NT2/D1 (cell line): ENCODE measurements around the gene EFCAB5.
"Not testable (repeated sequence)": the region's sequence is repeated elsewhere in the genome, so short reads cannot be mapped to it uniquely, and the experiment has no call there.

Experiments used
- DNase-seq: peaks from one replicate; pipeline ENCODE4 v3.0.0-alpha.2; 2011; ENCODE audit warnings: low read depth, low spot score
- H3K27me3 ChIP-seq: 2 replicates; pipeline ENCODE4 v1.6.0; 2011; ENCODE audit warnings: mild to moderate bottlenecking; ENCODE audit not compliant: insufficient read length, insufficient read depth
- H3K36me3 ChIP-seq: 2 replicates; pipeline ENCODE4 v1.6.1; 2011; ENCODE audit warnings: mild to moderate bottlenecking, low read length, mixed read lengths; ENCODE audit not compliant: insufficient read depth, insufficient read length
- H3K4me1 ChIP-seq: 2 replicates; pipeline ENCODE4 v1.5.1; 2011; ENCODE audit not compliant: insufficient read depth, insufficient read length
- H3K4me3 ChIP-seq: 2 replicates; pipeline ENCODE4 v1.5.1; 2011; ENCODE audit warnings: low read depth; ENCODE audit not compliant: insufficient read length
- H3K9ac ChIP-seq: 2 replicates; pipeline ENCODE4 v1.6.0; 2011; ENCODE audit warnings: low read depth; ENCODE audit not compliant: insufficient read length
- H3K9me3 ChIP-seq: 2 replicates; pipeline ENCODE4 v1.5.1; 2011; ENCODE audit warnings: mild to moderate bottlenecking, low read length; ENCODE audit not compliant: insufficient read depth
- SUZ12 ChIP-seq: IDR thresholded peaks from 2 replicates; pipeline ENCODE4 v1.6.1; 2011; ENCODE audit not compliant: insufficient read length, insufficient read depth; ENCODE audit errors: extremely low read depth
- YY1 ChIP-seq: IDR thresholded peaks from 2 replicates; pipeline ENCODE4 v1.6.1; 2011; ENCODE audit not compliant: insufficient read length, insufficient read depth
- ZNF274 ChIP-seq: IDR thresholded peaks from 2 replicates; pipeline ENCODE4 v1.6.1; 2011; ENCODE audit warnings: mild to moderate bottlenecking, low read depth, low read length

Gene EFCAB5

GRCh38 chr17:30124273-30124796, 182.9 kb downstream of the EFCAB5 start:
- no peak overlapping the region for H3K4me3 ChIP-seq
- no peak overlapping the region for H3K9ac ChIP-seq
- H3K4me1 ChIP-seq, result no peaks in the 10 kb centered on the region
- H3K36me3 ChIP-seq, result peaks cover 44% of the 10 kb centered on the region
- no peaks in the 10 kb centered on the region for H3K27me3 ChIP-seq
- TF ChIP-seq YY1, result no peak
- TF ChIP-seq SUZ12, result no peak
- TF ChIP-seq ZNF274, result no peak
- no peak for DNase-seq
- H3K9me3 ChIP-seq, result no peaks in the 10 kb centered on the region

- no peak for TF ChIP-seq SUZ12
- TF ChIP-seq YY1, result no peak
- TF ChIP-seq ZNF274, result no peak
- H3K36me3 ChIP-seq, result peaks cover 51% of the 10 kb centered on the region
- no peak for DNase-seq
Measured at GRCh38 chr17:30130121-30130520, 188.7 kb downstream of the EFCAB5 start.

DNA sequence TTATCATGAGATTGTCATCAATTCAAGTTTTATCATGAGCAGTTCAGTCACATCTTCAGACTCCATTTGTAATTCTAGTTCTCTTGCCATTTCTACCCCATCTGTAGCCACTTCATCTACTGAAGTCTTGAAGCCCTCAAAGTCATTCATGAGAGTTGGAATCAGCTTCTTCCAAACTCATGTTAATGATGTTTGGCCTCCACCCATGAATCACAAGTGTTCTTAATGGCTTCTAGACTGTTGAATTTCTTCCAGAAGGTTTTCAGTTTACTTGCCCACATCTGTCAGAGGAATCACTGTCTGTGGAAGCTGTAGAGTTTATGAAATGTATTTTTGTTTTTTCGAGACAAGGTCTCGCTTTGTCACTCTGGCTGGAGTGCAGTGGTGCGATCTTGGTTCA, 191.2 kb downstream of the EFCAB5 start:
- Histone ChIP-seq H3K36me3 (peaks cover 49% of the 10 kb centered on the region), H3K27me3 (no peaks in the 10 kb centered on the region), H3K9ac (no peak overlapping the region), H3K9me3 (no peaks in the 10 kb centered on the region), H3K4me3 (no peak overlapping the region), H3K4me1 (no peaks in the 10 kb centered on the region)
- no peak for DNase-seq
- TF ChIP-seq ZNF274 (no peak), SUZ12 (no peak), YY1 (no peak)

More at GRCh38 chr17:30130121-30130520, 188.7 kb downstream of the EFCAB5 start:
- H3K4me3 ChIP-seq, result no peak overlapping the region
- H3K4me1 ChIP-seq, result no peaks in the 10 kb centered on the region
- H3K9ac ChIP-seq, result no peak overlapping the region
- no peaks in the 10 kb centered on the region for H3K27me3 ChIP-seq
- no peaks in the 10 kb centered on the region for H3K9me3 ChIP-seq

DNA sequence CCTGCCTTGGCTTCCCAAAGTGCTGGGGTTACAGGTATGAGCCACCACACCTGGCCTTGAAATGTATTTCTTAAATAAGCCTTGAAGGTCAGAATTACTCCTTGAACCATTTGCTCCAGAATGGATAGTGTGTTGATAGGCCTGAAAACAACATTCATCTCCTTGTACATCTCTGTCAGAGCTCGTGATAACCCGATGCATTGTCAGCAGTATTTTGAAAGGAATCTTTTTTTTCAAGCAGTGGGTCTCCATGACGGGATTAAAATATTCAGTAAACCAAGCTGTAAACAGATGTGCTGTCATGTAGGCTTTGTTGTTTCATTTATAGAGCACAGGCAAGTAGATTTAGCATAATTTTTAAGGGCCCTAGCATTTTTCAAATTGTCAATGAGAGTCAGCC, 191.8 kb downstream of the EFCAB5 start:
- no peak overlapping the region for H3K9ac ChIP-seq
- no peaks in the 10 kb centered on the region for H3K9me3 ChIP-seq
- no peaks in the 10 kb centered on the region for H3K27me3 ChIP-seq
- H3K4me3 ChIP-seq, result no peak overlapping the region
- peaks cover 47% of the 10 kb centered on the region for H3K36me3 ChIP-seq
- no peaks in the 10 kb centered on the region for H3K4me1 ChIP-seq
- DNase-seq, result no peak
- TF ChIP-seq ZNF274 (no peak), YY1 (no peak), SUZ12 (no peak)

DNA sequence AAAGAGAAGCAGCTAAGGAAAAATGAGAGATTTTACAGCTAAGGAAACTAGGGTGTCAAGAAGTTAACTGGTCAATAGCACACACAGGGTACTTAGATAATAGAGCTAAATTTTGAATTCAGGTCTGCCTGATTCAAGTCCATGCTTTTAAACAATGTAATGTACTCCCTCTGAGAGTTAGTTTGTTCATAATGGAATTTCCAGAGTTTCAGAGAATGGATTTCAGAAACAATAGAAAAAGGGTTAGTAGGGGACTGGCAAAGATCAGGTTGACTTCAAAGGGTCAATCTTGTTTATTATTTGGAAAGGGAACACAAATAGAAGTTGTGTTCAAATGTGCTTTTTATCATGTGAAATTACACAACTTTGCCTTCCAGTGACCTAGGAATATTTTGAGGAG, 193.1 kb downstream of the EFCAB5 start:
- no peak overlapping the region for H3K4me3 ChIP-seq
- H3K27me3 ChIP-seq, result no peaks in the 10 kb centered on the region
- H3K4me1 ChIP-seq, result no peaks in the 10 kb centered on the region
- no peak for TF ChIP-seq YY1
- TF ChIP-seq SUZ12, result no peak
- TF ChIP-seq ZNF274, result no peak
- peaks cover 38% of the 10 kb centered on the region for H3K36me3 ChIP-seq
- no peak for DNase-seq
- H3K9me3 ChIP-seq, result no peaks in the 10 kb centered on the region
- no peak overlapping the region for H3K9ac ChIP-seq

- no peak overlapping the region for H3K4me3 ChIP-seq
- no peak for DNase-seq
- TF ChIP-seq ZNF274, result no peak
- TF ChIP-seq YY1, result no peak
- TF ChIP-seq SUZ12, result no peak
- H3K4me1 ChIP-seq, result no peaks in the 10 kb centered on the region
- H3K36me3 ChIP-seq, result peaks cover 25% of the 10 kb centered on the region
- no peak overlapping the region for H3K9ac ChIP-seq
- H3K9me3 ChIP-seq, result no peaks in the 10 kb centered on the region
- no peaks in the 10 kb centered on the region for H3K27me3 ChIP-seq
Measured at GRCh38 chr17:30137158-30137557, 195.7 kb downstream of the EFCAB5 start.

GRCh38 chr17:30147860-30148259, 206.4 kb downstream of the EFCAB5 start:
- H3K4me1 ChIP-seq, DNase-seq, H3K9me3 ChIP-seq, H3K27me3 ChIP-seq, H3K36me3 ChIP-seq, H3K9ac ChIP-seq, H3K4me3 ChIP-seq: not testable (repeated sequence)

DNA sequence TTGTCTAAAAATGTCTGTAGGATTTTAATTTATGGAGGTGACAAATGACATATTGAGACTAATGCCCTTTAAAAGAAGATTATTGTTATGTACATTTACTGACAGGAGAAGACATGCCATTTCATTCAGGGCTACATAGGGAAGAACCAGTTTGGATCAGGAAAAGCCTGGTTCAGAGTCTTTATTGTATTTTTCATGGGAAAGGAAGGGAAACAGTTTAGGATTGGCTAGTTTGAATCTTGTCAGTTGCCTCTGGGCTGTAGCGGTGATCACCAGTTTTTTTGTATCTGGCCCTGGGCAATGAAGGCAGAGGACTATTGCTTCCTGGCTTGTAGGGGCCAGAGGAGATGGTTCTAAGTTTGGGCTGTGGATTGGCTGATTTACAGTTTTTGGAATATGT, 206.9 kb downstream of the EFCAB5 start:
- DNase-seq, result no peak

More for the DNA sequence above, 206.9 kb downstream of the EFCAB5 start:
- Histone ChIP-seq H3K9me3 (no peaks in the 10 kb centered on the region), H3K27me3 (no peaks in the 10 kb centered on the region), H3K4me1 (no peaks in the 10 kb centered on the region), H3K9ac (no peak overlapping the region), H3K4me3 (no peak overlapping the region), H3K36me3 (no peaks in the 10 kb centered on the region)
- no peak for TF ChIP-seq SUZ12
- TF ChIP-seq ZNF274, result no peak
- no peak for TF ChIP-seq YY1
